GM15510 (cell line): Measurements from ENCODE around the gene KDM4E.
"Not testable (repeated sequence)": the region's sequence is repeated elsewhere in the genome, so short reads cannot be mapped to it uniquely, and the experiment has no call there.

Source experiments
- POLR2A ChIP-seq: IDR thresholded peaks from 3 replicates; pipeline ENCODE4 v1.6.1; 2011; ENCODE audit warnings: borderline replicate concordance; ENCODE audit not compliant: insufficient read length; ENCODE audit errors: extremely low read depth

The KDM4E gene

DNA sequence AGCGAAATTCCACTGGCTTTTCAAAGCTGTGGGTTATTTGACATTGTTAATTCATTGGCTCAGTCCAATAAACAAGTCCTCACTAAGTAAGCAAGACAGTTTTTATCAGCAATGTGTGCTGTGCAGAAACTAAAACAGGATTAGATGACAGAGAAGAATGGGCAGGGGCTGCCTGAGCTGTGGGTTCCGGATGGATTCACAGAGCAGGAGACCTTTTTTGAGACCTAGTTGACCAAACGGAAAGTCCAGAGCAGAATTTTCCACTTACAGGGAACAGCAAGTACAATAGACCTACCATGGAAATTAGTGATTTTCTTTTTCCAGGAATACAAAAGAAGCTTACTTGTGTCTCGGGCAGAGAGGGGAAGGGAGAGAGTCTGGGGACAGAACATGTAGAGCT is 19.0 kb downstream of the KDM4E start:
- TF ChIP-seq POLR2A: no peak

DNA sequence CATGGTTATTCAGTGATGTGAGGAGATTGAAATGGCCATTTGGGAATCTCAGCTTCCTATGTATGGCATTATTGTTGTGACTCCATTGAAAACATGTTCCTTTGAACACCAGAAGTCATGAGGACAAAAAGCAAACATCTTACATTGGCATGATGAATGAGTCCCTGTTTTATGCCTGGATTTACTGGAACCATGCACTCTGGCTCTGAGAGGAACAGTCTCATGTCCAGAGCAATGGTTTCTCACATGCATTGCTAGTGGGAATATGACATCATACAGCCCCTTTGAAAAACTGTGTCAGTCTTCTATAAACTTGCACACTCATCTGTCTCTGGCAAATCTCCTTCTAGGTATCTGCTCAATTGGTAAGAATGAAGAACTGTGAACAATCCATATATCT is 20.8 kb downstream of the KDM4E start:
- no peak for TF ChIP-seq POLR2A

DNA sequence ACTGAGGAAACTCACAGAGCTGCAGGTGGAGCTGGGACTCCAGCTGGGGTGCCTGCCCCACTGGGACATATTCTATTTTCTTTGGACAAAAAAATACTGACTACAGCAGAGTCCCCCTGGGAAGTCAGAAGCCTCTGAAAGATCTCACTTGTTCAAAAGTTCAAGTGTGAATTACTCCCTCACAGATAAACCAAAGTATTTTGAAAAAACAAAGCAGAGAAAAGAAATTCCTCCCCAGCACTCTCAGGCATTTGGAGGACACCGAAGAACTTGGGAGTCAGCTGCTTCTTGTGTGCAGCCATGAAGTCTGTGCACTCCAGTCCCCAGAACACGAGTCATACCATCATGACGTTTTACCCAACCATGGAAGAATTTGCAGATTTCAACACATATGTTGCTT is 24.1 kb downstream of the KDM4E start, which contains the start of gene KDM4F:
TSS of gene KDM4F (plus strand) at position 301 of the 400 bp plus-strand sequence.
- TF ChIP-seq POLR2A: not testable (repeated sequence)

DNA sequence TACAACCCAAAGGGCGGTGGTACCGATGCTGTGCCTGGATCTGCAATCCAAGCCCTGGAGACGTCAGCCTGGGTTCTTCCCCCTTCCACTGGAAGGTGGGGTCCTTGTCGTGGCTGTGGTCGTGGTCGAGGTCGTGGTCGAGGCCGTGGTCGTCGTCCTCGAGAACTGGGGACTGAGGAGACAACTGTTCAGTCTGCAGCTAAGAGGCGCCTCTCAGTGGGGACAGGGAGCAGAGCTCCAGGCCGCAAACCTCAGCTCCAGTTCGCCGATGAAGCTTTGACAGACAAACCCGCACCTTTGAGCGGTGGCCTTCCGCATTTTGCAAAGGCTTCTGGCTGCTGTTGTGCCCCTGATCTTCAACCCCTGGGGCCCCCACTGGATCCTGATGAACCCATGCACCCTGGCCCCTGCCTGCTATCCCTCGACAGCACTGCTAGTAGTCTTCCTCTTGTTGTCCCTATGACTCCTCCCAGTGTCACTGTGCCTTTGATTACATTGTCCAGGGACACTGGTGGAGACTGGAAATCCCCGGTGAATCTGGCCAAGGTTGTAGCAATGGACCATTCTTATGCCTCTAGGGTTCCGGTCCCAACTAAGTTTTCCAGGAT is 25.6 kb downstream of the KDM4E start:
- TF ChIP-seq POLR2A: no peak

DNA sequence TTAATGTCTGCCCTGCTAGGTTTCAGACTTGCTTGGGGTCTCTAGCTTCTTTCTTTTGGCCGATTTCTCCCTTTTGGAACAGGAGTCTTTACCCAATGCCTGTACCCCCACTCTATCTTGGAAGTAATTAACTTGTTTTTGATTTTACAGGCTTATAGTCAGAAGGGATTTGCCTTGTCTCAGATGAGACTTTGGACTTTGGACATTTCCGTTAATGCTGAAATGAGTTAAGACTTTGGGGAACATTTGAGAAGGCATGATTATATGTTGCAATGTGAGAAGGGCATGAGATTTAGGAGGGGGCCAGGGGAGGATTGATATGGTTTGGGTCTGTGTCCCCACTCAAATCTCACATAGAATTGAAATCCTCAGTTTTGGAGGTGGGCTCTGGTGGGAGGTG is 29.3 kb downstream of the KDM4E start:
- TF ChIP-seq POLR2A: no peak

DNA sequence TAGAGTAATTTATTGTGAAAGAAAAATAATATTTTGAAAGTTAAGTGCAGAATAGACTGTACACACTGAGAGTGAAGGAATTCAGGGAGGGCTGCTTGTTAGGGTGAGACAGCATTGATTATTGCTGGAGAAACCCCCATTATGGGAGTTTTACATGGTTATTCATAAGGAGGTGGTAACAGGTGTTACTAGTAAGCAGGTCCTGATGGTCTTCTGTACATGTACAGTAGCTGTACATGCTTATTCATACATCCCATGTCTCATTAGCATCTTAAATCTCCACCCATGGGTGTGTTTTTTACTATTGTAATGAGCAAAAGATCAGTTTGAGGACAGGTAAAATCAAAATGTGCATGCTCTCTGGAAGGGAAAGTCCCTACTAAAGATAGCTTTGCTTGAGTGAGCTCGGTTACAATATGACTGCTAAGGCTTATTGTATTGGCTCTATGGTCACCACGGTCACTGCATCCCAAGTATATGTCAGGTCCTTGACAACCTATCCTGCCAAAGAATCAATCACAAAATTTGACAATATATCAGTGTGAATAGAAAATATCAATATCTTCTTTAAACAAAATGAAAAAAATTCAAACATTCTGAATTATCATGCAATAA is 30.3 kb downstream of the KDM4E start:
- TF ChIP-seq POLR2A: no peak

DNA sequence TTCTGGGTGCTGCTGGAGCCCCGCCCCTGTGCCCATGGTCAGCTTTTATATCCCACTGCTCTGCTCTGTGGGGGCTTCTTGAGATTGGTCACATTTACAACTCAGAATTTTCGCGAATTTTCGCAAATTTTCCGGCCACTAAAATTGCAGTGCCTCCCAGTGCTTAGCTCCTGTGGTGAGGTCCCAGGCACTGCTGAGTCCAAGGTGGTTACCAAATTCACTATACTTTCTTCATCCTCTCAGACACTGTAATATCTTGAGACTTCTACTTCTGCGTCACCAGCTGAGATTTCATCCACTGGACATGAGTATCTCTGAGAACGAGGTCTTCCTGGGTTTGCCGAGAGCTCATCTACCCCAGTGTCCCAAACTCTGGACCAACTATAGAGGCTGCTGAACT is 32.9 kb downstream of the KDM4E start:
- TF ChIP-seq POLR2A: no peak

DNA sequence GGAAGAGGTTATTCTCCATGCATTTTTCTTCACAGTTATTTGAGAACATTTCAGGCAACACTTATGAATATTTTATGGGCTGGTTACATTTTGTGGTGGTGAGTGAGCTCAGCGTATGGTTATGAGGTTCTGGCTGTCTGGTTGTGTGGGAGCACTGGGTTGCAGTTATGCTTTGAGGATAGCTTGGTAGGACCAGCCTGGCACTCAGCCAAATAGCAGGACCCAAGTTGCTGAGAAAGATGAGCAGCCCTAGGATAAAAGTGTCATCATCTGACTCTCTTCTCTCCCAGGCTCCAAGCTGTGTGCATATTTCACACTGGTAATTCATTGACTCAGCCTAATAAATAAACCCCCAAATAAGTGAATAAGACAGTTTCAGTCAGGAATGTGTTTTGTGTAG is 33.6 kb downstream of the KDM4E start:
- no peak for TF ChIP-seq POLR2A

DNA sequence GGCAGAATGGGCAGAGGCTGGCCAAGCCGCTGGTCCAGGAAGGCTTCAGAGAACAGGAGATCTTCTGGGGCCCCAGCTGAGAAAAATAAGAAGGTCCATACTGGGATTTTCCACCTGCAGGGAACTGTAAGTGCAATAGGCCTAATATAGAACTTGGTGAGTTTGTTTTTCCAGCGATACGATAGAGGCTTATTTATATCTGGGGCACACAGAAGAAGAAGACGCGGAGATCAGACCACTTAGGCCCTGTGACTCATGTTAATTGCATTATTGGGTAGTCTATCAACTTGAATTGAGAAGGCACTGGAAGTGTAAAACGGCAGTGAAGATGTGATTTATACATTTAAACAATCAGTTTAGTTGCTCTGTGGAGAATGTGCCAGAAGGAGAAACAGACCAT is 34.0 kb downstream of the KDM4E start:
- TF ChIP-seq POLR2A: no peak

DNA sequence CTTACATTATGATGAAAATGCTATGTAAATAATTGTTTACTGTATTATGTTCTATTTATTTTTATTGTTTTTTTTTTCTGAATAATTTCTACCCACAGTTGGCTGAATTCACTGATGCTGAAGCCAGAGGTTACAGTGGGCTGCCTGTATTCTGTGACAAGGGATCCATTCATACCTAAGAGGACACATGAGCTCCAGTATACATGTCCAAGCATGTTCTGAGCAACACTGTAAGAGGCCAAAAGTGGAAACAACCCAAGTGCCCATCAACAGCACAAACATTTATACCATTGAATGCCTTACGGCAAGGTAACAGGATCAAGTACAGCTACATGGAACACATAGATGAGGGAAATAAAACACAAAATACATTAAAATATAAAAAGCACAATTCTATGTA is 40.3 kb downstream of the KDM4E start:
- TF ChIP-seq POLR2A: no peak

DNA sequence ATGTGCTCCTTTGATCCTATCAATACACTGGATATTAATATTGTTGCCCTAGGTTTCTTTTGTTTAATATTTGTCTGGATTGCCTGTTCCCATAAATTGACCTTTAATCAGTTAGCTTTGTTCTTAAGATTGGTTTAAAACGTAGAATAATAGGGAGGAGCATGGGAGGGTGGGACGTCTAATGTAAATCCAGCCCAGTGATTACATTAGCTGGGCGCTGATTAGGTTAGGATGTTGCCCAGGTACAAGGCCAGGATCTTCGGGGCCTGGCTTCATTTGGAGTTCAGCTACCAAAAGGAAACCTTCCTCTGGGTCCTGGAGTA is 41.6 kb downstream of the KDM4E start, which contains the start of gene SRSF8:
TSS of gene SRSF8 (plus strand) at position 204 of the 323 bp plus-strand sequence. CDS start 308 bp downstream, outside the sequence.
- TF ChIP-seq POLR2A: no peak

DNA sequence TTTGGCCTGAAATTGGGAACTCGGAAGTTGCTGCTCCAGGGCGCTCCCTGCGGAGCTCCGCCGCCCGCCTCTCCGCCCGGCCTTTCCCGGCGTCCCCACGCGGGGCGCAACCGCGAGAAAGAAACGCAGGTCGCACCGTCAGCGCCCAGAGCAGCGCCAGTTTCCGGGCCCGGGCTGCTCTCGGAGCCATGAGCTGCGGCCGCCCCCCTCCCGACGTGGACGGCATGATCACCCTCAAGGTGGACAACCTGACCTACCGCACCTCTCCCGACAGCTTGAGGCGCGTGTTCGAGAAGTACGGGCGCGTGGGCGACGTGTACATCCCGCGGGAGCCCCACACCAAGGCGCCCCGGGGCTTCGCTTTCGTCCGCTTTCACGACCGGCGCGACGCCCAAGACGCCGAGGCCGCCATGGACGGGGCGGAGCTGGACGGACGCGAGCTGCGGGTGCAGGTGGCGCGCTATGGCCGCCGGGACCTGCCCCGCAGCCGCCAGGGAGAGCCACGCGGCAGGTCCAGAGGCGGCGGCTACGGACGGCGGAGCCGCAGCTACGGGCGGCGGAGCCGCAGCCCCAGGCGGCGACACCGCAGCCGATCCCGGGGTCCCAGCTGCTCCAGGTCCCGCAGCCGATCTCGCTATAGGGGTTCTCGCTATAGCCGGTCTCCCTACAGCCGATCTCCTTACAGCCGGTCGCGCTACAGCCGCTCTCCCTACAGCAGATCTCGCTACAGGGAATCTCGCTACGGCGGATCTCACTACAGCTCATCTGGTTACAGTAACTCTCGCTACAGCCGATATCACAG is 42.2 kb downstream of the KDM4E start:
- TF ChIP-seq POLR2A: peak; percentile 73

DNA sequence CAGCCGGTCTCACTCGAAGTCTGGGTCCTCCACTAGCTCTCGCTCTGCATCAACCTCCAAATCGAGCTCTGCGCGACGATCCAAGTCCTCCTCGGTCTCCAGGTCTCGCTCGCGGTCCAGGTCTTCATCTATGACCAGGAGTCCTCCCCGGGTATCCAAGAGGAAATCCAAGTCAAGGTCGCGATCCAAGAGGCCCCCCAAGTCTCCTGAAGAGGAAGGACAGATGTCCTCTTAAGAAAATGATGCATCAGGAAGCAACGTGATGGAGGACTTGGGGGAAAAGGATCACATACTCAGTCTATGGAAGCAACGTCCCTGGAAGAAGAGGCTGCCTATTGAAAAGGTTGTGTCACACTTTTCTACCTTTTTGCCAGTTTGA is 42.8 kb downstream of the KDM4E start:
- no peak for TF ChIP-seq POLR2A

DNA sequence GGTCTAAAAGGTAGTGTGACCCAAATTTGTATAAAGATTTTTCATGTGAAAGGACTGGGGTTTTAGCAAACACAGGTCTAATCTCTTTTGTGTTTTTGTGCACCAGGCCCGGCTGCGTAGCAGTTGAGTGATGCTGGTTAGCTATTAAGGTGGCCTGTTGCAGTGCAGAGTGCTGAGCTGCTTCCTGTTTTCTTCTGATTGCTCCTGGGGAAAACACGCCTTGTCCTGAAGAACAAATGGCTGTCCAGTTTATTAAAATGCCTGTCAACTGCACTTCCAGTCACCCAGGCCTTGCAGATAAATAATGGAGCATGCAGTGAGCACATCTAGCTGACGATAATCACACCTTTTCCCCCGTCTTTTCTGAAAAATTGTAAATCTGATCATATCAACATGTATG is 43.5 kb downstream of the KDM4E start:
- peak; percentile 68 for TF ChIP-seq POLR2A

DNA sequence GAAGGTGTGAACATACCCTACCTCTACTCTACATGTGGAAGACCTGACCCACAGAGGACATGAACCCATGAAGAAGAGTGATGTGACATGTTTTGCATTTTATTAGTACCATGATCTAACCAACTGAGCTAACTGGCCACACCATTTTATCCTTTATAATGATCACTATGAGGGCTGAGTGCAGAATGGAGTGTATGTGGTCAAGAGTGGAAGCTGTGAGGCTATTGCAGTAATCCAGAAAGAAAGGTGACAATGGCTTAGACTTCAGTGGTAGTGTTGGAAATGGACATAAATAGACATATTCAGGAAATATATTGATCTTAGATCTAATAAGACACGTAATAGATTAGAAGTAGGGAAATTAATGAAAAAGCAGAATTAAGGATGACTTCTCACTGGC is 45.4 kb downstream of the KDM4E start:
- TF ChIP-seq POLR2A: no peak

DNA sequence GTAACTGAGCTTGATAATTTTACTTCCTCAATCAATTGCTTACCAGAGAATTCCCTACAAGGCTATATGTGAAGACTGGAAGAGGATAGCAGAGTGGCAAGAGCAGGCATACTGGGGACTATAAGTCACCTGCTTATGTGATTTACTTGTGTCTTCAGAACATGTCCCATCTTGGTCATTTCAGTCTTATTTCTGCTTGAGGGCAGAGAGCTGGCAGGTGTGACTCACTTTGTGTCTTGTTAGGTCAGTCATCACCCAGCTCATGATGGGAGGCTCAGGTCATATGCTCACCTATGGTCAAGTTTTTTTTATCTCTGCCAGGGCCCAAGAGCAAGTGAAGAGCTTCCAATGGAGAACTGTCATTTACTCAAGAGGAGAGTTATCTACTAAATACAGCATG is 47.9 kb downstream of the KDM4E start:
- TF ChIP-seq POLR2A: no peak

DNA sequence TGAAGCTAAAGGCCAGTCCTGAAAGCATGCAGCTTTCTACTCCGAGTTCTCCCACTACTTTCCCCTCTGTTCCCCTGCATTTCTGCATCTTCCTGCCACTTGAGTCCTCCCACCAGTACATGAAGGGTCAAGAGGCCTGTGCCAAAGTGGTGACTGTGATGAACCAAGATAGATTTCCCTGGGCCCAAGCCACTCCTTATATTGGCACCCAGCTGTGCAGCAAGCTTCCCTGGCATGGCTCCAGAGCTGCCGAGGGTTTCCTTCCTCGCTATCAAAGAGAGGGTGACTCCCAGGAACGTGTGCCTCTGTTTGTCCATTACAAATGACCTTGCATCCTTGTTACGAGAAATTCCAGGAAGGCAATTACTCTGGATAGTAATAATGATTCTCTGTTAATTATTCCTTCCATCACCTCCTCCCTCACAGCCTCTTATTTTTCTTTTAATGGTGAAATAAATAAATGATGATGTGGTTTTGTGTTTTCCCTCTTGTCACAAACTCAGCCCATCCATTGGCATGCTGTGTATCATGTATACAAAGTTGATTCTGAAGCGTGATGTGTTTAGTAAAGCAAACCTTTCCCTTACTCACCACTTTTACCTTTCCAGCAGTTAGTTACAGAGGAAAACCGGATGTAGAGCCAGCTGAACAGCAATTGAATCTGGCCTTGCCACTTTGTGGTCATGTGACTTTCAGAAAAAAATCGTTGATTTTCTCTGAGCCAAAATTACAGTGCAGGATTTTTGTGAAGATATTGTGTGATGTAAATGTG is 49.9 kb downstream of the KDM4E start:
- no peak for TF ChIP-seq POLR2A
